Fibroblast of skin of left biceps (primary cell): ENCODE data around the gene PAAF1.
"Not testable (repeated sequence)": the region's sequence is repeated elsewhere in the genome, so short reads cannot be mapped to it uniquely, and the experiment has no call there.

ENCODE experiments used
- DNase-seq, 2 experiments: peaks; one replicate each; pipeline ENCODE4 v3.0.0-alpha.2; 2013; ENCODE audit warnings: low read depth in 2 of 2

The PAAF1 gene

GRCh38 chr11:73883856-73884255, 7.1 kb downstream of the PAAF1 start:
- DNase-seq, result no peak

GRCh38 chr11:73888244-73888643, 11.4 kb downstream of the PAAF1 start:
- DNase-seq, result no peak

DNA sequence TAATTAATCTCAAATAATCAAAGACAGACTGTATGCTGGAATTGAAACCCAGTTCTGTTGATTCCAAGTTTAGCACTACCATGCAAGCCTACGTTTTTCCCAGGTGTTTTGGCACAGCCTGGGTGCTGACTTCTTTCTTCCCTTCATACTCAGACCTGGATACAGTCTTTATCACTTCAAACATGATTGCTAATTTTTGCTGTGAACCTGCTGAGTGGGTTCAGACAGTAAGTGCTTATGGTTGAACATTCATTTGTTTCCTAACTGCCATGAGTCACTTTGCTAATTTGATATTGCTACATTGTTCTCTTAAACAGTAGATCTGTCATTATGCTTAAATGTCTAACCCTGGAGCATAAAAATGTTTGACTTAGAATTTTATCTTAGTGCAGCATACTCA, 12.2 kb downstream of the PAAF1 start:
- DNase-seq, result no peak

GRCh38 chr11:73889536-73889935, 12.7 kb downstream of the PAAF1 start:
- no peak for DNase-seq

DNA sequence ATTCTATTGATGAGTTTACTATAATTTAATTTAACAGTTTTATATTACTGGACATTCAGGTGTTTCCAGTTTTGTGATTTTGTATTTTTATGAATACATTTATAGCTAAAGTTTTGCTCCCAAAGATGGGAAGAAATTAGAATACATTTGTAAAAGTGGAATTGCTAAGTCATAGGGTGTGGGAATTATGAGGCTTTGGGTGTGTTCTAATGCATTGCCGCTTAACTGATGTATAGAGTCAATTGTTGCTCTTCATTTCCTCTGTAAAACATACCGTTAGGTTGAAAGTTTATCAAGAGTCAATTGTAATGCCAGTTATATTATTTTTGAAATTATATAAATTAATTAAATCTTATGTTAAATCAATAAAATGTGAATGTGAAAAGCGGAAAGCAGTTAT, 16.2 kb downstream of the PAAF1 start:
- DNase-seq, result no peak

DNA sequence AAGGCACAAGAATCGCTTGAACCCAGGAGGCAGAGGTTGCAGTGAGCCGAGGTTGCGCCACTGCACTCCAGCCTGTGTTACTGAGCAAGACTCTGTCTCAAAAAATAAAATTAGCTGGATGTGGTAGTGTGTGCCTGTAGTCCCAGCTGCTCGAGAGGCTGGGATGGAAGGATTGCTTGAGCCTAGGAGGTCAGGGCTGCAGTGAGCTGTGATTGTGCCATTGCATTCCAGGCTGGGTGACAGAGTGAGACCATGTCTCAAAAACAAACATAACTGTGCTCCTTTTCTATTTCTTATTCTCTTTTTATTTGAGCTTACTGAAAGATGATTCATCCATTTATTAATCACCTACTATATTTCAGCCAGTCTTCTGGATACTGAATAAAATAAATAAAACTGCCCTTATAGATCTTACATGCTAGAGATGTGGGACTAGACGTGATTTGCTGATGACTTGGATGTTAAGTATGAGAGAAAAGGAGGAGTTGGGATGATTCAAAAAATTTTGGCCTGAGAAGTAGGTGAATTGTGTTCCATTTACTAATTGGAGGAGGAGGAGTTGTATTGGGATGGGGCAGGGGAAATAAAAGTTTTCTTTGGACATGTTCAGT, 18.0 kb downstream of the PAAF1 start:
- peak; percentile 13 to 18 for DNase-seq

GRCh38 chr11:73902303-73902702, 25.5 kb downstream of the PAAF1 start:
- DNase-seq, result no peak

- no peak for DNase-seq
Measured at GRCh38 chr11:73907191-73907590, 30.4 kb downstream of the PAAF1 start.

GRCh38 chr11:73912026-73912425, 35.2 kb downstream of the PAAF1 start:
- DNase-seq, result no peak

- no peak for DNase-seq
Measured at GRCh38 chr11:73913472-73913871, 36.7 kb downstream of the PAAF1 start.

DNA sequence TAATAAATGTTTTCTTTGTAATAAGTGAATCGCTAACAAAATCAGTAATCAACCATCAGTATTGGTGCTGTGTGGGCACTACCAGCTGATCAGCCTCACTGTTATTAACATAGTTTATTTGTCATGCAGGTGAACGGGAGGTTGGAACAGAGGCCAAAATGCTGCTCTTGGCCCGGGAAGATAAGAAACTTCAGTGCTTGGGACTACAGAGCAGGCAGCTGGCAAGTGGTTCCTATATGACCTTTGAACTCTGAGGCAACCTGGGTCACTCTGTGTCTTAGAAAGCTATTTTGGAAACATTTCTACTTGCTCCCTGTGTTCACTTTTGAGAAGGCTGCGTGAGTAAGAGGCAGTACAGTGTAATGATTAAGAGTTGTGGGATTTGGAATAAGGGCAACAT, 37.5 kb downstream of the PAAF1 start:
- DNase-seq, result no peak

DNA sequence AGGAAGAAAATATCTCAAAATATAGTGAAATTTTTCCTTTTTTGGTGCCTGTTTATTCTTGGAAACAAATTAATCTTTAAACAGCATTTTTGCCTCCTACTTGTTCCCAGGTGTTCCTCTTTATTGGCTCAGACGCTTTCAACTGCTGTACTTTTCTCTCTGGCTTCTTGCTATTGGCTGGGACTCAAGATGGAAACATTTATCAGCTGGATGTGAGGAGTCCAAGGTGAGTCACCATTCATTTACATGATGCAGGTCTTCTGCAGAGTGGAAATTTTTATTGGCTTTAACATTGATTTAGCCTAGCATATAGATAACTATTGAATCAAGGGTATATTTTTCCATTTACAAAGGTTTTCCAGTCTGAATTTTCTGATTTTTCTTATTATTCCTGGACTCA, 39.6 kb downstream of the PAAF1 start:
- DNase-seq, result no peak

DNA sequence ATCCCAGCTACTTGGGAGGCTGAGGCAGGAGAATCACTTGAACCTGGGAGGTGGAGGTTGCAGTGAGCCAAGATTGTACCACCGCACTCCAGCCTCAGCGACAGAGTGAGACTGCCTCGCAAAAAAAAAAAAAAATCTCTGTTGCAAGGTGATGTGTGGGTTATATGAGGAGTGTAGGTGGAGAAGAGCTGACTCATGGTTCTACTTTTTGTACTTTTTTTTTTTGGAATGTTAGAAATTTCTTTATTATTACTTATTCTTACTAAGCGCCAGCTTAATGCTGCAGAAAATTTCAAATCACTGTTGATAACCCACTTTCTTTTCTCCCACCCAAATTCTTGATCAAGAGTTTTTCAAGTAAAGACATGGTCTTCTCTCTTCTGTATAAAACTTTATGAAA, 44.4 kb downstream of the PAAF1 start:
- no peak for DNase-seq

DNA sequence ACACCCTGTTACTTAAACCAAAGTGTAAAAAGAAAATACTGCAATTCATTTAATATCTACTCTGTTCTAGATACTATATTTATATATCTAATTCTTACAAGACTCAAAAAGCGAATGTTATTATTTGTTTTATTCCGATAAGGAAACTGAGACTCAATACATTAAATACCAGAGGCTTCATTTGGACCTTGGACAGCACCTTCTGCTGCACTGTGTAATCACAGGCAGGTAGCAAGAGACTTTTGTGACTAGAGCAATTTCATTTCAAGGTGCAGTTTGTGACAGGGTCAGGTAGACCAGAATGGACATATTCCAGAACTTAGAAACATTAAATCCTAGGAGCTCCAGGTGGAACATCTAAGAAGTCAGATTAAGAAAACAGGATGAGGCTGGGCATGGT, 52.6 kb downstream of the PAAF1 start:
- no peak for DNase-seq

- DNase-seq, result peak; percentile 25 to 32
Measured at GRCh38 chr11:73931039-73931645, 54.3 kb downstream of the PAAF1 start.

GRCh38 chr11:73931951-73932350, 55.2 kb downstream of the PAAF1 start:
- no peak for DNase-seq

DNA sequence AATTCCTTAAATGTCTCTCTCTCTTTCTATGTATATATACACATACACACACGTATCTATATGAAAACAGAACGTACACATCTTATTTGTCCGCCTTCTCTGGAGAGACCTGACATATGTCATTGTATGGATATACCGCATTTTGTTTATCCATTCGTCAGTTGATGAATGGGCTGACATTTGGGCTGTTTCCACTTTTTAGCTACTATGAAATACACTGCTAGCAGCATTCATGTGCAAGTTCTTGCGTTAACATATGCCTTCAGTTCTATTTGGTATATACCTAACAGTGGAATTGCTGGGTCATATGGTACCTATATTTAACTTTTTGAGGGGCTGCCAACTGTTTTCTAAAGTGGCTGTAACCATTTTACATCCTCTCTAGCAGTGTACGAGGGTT, 56.0 kb downstream of the PAAF1 start:
- no peak for DNase-seq

- DNase-seq, result not testable (repeated sequence)
Measured at GRCh38 chr11:73936047-73936446, 59.2 kb downstream of the PAAF1 start.

DNA sequence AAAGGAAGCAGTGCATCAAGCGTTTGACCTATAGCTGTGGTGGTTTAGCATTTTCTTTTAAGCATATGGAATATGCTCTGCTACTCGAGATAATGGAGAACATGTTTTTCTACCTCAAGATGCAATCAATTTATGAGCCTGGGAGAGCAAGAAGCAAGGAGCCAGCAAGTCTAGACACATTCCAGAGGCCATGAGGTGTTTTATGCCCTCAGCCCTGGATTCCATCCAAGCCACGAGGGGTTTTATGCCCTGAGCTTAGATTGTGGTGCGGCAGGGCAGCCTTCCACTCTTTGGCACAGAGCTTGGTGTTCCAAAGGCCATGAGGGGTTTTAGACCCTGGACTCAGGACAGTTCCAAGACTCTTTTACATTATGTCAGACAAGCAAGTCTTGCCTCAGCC, 62.3 kb downstream of the PAAF1 start:
- DNase-seq, result no peak

DNA sequence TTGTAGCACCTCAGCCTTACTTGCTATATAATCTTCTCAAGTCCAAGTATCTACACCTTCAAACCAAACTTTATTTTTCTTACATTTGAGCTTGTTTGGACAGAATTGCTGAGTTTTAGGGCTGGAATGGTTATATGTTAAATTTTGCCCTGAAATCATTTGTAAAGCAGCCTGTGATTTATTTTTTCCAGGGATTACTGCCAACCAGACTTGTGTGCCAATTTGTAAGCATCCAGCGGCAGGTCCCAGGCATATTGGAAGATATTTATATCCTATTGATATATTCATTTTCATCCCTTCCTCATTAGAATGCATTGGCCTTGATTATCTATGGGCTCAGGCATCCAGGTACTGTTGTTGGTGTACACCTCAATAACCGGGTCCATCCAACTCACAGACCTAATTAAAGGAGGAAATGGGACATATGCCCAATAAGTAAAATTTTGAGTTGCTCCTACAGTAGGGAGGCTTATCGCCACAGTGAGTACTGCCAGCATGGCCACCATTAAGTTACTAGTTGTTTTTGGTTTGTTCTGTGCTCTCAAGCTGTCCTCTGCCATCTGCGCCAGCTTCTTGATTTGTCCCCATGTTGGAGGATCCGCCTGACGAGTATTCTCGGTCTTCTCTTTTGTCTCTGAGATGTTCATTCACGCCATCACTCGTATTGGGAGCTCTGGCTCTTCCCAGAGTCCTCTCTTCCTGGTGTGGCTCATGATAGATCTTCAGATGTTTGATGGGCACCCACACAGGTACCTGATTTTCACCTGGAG, 64.2 kb downstream of the PAAF1 start:
- DNase-seq, result no peak

- no peak for DNase-seq
Measured at GRCh38 chr11:73942010-73942409, 65.2 kb downstream of the PAAF1 start.

GRCh38 chr11:73944085-73944484, 67.3 kb downstream of the PAAF1 start:
- DNase-seq, result no peak

- DNase-seq, result no peak
Measured at GRCh38 chr11:73944901-73945300, 68.1 kb downstream of the PAAF1 start.
